ENCODE measurements around the gene DNMT3L. TPM values are rescaled to one million over a fixed set of nuclear protein-coding genes. Genes with fewer than 3 reads are reported as not detected.

Gene DNMT3L
- total RNA-seq, 1 donor from 2014 or later: not detected

GRCh38 chr21:44296916-44297315 lies 35.2 kb upstream of the DNMT3L start:
- Histone ChIP-seq H3K9me3 (no peaks in the 10 kb centered on the region), H3K27ac (no peak overlapping the region), H3K4me1 (peaks cover 28% of the 10 kb centered on the region), H3K27me3 (no peaks in the 10 kb centered on the region), H3K4me3 (no peak overlapping the region), H3K36me3 (no peaks in the 10 kb centered on the region)
- no peak for ATAC-seq
- DNase-seq: no peak
- intact Hi-C loops (cut with DNase I): no loop called here
- TF ChIP-seq CTCF (IDR thresholded peaks at IDR 0.05): no peak

GRCh38 chr21:44296103-44296519 lies 34.4 kb upstream of the DNMT3L start:
- no peak for DNase-seq

GRCh38 chr21:44295646-44296045 lies 33.9 kb upstream of the DNMT3L start:
- intact Hi-C loops (cut with DNase I): no loop called here
- Histone ChIP-seq H3K27me3 (no peaks in the 10 kb centered on the region), H3K27ac (no peak overlapping the region), H3K9me3 (no peaks in the 10 kb centered on the region), H3K4me1 (peaks cover 16% of the 10 kb centered on the region), H3K36me3 (no peaks in the 10 kb centered on the region), H3K4me3 (no peak overlapping the region)
- ATAC-seq (no peak), DNase-seq (no peak)
- no peak for TF ChIP-seq CTCF (IDR thresholded peaks at IDR 0.05)

More at GRCh38 chr21:44296103-44296519, 34.4 kb upstream of the DNMT3L start:
- Histone ChIP-seq H3K4me1 (peaks cover 20% of the 10 kb centered on the region), H3K27me3 (no peaks in the 10 kb centered on the region), H3K36me3 (no peaks in the 10 kb centered on the region), H3K9me3 (no peaks in the 10 kb centered on the region), H3K27ac (no peak overlapping the region), H3K4me3 (no peak overlapping the region)
- no peak for ATAC-seq
- intact Hi-C loops (cut with DNase I): no loop called here
- no peak for TF ChIP-seq CTCF (IDR thresholded peaks at IDR 0.05)

GRCh38 chr21:44295163-44295573 lies 33.5 kb upstream of the DNMT3L start:
- peaks cover 16% of the 10 kb centered on the region for H3K4me1 ChIP-seq
- TF ChIP-seq CTCF (IDR thresholded peaks at IDR 0.05): no peak
- DNase-seq (no peak), ATAC-seq (no peak)
- intact Hi-C loops (cut with DNase I): no loop called here
- H3K9me3 ChIP-seq: no peaks in the 10 kb centered on the region
- H3K27me3 ChIP-seq: no peaks in the 10 kb centered on the region
- no peaks in the 10 kb centered on the region for H3K36me3 ChIP-seq
- H3K4me3 ChIP-seq: no peak overlapping the region
- no peak overlapping the region for H3K27ac ChIP-seq

GRCh38 chr21:44294391-44295162 lies 32.9 kb upstream of the DNMT3L start:
- H3K27me3 ChIP-seq: no peaks in the 10 kb centered on the region
- ATAC-seq: no peak
- H3K4me1 ChIP-seq: peaks cover 16% of the 10 kb centered on the region
- TF ChIP-seq CTCF (IDR thresholded peaks at IDR 0.05): no peak
- no peak for DNase-seq
- H3K36me3 ChIP-seq: no peaks in the 10 kb centered on the region
- no peak overlapping the region for H3K4me3 ChIP-seq
- no peaks in the 10 kb centered on the region for H3K9me3 ChIP-seq
- no peak overlapping the region for H3K27ac ChIP-seq
- intact Hi-C loops (cut with DNase I): no loop called here

Measured in upper lobe of right lung (tissue), 1 donor.